Stimulated activated CD4-positive, alpha-beta T cell treated with anti-CD3 and anti-CD28 coated beads, TNF-alpha, amount 100 ng/mL, for 24 hours (primary cell): ENCODE data around the gene RNF31.

Experiments used
- DNase-seq, 3 experiments: peaks; one replicate each; pipeline ENCODE4 v3.0.0-alpha.2; 2020; ENCODE audit warnings: low read depth in 3 of 3

The RNF31 gene

GRCh38 chr14:24137529-24138395 is 9.5 kb upstream of the RNF31 start:
- DNase-seq, result no peak

- DNase-seq, result no peak
Measured at GRCh38 chr14:24138396-24139271, 8.7 kb upstream of the RNF31 start.

GRCh38 chr14:24139272-24139934 is 7.9 kb upstream of the RNF31 start:
- peak in 1 of 3 experiments; percentile 34 for DNase-seq

GRCh38 chr14:24141097-24141880 is 6.0 kb upstream of the RNF31 start, which contains the start of gene EMC9:
Gene EMC9 (minus strand): TSS chr14:24141591. CDS start chr14:24141304, 287 bp downstream.
- DNase-seq, result peak; percentile 97 to 100 (median 100)

GRCh38 chr14:24143511-24143910 is 3.8 kb upstream of the RNF31 start:
- DNase-seq, result no peak

- DNase-seq, result no peak
Measured at GRCh38 chr14:24144451-24144850, 2.8 kb upstream of the RNF31 start.

GRCh38 chr14:24145219-24145618 is 2.1 kb upstream of the RNF31 start:
- no peak for DNase-seq

GRCh38 chr14:24145690-24146452 is 1.4 kb upstream of the RNF31 start:
- no peak for DNase-seq

GRCh38 chr14:24146453-24146977 is 783 bp upstream of the RNF31 start, which contains the start of gene PSME2:
Gene PSME2 (minus strand): TSS chr14:24146610. CDS start chr14:24146581, 29 bp downstream.
- peak; percentile 77 to 94 (median 78) for DNase-seq

- DNase-seq, result no peak
Measured at GRCh38 chr14:24147761-24148428, 597 bp downstream of the RNF31 start.

- DNase-seq, result no peak
Measured at GRCh38 chr14:24149302-24149969, 2.1 kb downstream of the RNF31 start.

GRCh38 chr14:24150061-24150460 is 2.8 kb downstream of the RNF31 start:
- DNase-seq, result no peak

GRCh38 chr14:24150567-24150966 is 3.3 kb downstream of the RNF31 start:
- no peak for DNase-seq

GRCh38 chr14:24150993-24151392 is 3.7 kb downstream of the RNF31 start:
- no peak for DNase-seq

- DNase-seq, result no peak
Measured at GRCh38 chr14:24151404-24152080, 4.2 kb downstream of the RNF31 start.

GRCh38 chr14:24155100-24155499 is 7.8 kb downstream of the RNF31 start:
- no peak for DNase-seq

- no peak for DNase-seq
Measured at GRCh38 chr14:24156840-24157239, 9.5 kb downstream of the RNF31 start.

- no peak for DNase-seq
Measured at GRCh38 chr14:24157331-24157730, 10.0 kb downstream of the RNF31 start.
